Right kidney (tissue), 9 donors: ENCODE data around the gene UGT2B7.
A peak's percentile ranks its signal among the peaks of the same experiment; 100 is the strongest.
"Not testable (repeated sequence)": the region's sequence is repeated elsewhere in the genome, so short reads cannot be mapped to it uniquely, and the experiment has no call there.

Experiments
- DNase-seq: peaks from one replicate; pipeline ENCODE4 v3.0.0-alpha.2; 2016
- long read RNA-seq, 8 donors: transcript quantifications; one replicate each; lab custom pipeline, GENCODE V29; 2026

UGT2B7 gene
- long read RNA-seq, donor 1, transcript UGT2B7-201 (6 exons, 1,887 nt), result major isoform, 31 of 64 reads
- long read RNA-seq, donor 1, partial matches to known transcripts, result 6 of 64 reads
- long read RNA-seq, donor 1, other reads (novel, unspliced or antisense), result 25 of 64 reads
- long read RNA-seq, donor 2, transcript UGT2B7-201 (6 exons, 1,887 nt), result major isoform, 14 of 299 reads
- long read RNA-seq, donor 2, partial matches to known transcripts, result 263 of 299 reads
- long read RNA-seq, donor 2, other reads (novel, unspliced or antisense), result 22 of 299 reads
- long read RNA-seq, donor 3, transcript UGT2B7-201 (6 exons, 1,887 nt), result major isoform, 13 of 15 reads
- long read RNA-seq, donor 3, partial matches to known transcripts, result 0 of 15 reads
- long read RNA-seq, donor 3, other reads (novel, unspliced or antisense), result 0 of 15 reads
- long read RNA-seq, donor 4, transcript UGT2B7-201 (6 exons, 1,887 nt), result major isoform, 7 of 25 reads
- long read RNA-seq, donor 4, partial matches to known transcripts, result 6 of 25 reads
- long read RNA-seq, donor 4, other reads (novel, unspliced or antisense), result 12 of 25 reads
- long read RNA-seq, donor 5, transcript UGT2B7-201 (6 exons, 1,887 nt), result major isoform, 13 of 60 reads
- long read RNA-seq, donor 5, partial matches to known transcripts, result 30 of 60 reads
- long read RNA-seq, donor 5, other reads (novel, unspliced or antisense), result 16 of 60 reads
- long read RNA-seq, donor 6, transcript UGT2B7-201 (6 exons, 1,887 nt), result major isoform, 14 of 22 reads
- long read RNA-seq, donor 6, partial matches to known transcripts, result 7 of 22 reads
- long read RNA-seq, donor 6, other reads (novel, unspliced or antisense), result 0 of 22 reads
- long read RNA-seq, donor 7, transcript UGT2B7-201 (6 exons, 1,887 nt), result major isoform, 18 of 36 reads
- long read RNA-seq, donor 7, partial matches to known transcripts, result 6 of 36 reads
- long read RNA-seq, donor 7, other reads (novel, unspliced or antisense), result 11 of 36 reads
- long read RNA-seq, donor 8, transcript UGT2B7-201 (6 exons, 1,887 nt), result major isoform, 11 of 49 reads
- long read RNA-seq, donor 8, partial matches to known transcripts, result 29 of 49 reads
- long read RNA-seq, donor 8, other reads (novel, unspliced or antisense), result 9 of 49 reads

DNA sequence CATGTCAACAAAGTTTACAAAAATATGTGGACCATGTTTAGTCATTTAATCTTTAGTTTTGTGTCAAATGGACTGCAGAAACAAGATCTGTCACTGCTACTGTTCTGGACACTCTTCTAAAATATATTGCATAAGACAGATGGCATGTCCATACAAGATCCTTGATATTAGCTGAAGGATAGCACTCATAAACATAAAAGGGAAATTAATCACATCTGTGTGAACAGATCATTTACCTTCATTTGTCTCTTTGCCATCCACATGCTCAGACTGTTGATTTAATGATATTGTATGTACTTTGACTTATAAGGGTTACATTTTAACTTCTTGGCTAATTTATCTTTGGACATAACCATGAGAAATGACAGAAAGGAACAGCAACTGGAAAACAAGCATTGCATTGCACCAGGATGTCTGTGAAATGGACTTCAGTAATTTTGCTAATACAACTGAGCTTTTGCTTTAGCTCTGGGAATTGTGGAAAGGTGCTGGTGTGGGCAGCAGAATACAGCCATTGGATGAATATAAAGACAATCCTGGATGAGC, at the start of gene UGT2B7:
Gene UGT2B7, plus strand, starts transcription at position 364 of the 546 bp plus-strand sequence. Its CDS starts 47 bp downstream, at position 411.
- no peak for DNase-seq

DNA sequence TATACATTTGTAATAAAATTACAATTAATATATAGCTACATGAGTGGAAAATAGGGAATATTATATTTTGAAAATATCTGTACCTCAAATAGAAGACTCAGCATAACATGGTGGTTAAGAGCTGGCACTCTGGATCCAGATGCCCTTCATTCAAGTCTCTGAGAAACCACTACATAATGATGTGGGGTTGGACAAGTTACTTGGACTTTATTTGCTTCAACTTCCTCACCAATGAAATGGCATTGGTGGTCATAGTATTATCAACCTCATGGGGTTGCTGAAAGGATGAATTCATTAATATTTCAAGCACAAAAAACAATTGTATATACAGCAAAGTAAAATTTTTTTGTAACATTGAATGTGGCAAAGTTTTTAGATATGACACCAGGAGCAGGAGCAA, 46.4 kb upstream of the UGT2B7 start:
- no peak for DNase-seq

DNA sequence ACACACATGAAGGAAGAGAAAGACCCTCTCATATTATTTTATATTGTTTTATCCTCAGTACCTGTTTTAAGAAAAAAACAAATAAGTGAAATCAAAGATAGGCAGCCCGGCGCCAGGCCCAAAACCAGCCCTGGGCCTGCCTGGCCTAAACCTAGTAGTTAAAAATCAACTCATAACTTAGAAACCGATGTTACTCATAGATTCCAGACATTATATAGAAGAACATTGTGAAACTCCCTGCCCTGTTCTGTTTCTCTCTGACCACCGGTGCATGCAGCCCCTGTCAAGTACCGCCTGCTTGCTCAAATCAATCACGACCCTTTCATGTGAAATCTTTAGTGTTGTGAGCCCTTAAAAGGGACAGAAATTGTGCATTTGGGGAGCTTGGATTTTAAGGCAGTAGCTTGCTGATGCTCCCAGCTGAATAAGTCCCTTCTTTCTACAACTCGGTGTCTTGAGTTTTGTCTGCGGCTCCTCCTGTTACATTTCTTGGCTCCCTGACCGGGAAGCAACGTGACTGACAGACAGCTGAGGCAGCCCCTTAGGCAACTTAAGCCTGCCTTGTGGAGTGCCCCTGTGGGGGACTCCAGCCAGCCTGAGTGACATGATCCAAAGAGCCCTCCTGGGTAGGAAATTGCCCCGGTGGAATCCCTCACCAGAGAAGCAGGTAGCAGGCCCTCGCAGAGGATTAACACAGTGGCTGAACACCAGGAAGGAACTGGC, 45.3 kb upstream of the UGT2B7 start:
- peak; percentile 49 for DNase-seq

DNA sequence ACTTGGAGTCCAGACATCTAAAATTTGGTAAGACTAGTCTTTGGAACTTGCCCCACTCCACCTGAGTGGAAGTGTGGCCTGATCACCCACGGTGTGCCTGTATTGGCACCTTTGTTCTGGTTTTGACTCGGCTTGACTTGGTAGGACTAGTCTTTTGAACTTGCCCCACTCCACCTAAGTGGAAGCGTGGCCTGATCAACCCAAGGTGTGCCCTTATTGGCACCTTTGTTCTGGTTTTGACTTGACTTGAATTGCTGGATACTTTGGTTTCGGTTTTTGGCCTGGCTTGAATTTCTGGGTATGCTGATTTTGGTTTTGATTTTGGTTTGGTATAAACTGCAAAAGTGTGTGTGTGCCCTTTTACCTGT, 44.7 kb upstream of the UGT2B7 start:
- no peak for DNase-seq

DNA sequence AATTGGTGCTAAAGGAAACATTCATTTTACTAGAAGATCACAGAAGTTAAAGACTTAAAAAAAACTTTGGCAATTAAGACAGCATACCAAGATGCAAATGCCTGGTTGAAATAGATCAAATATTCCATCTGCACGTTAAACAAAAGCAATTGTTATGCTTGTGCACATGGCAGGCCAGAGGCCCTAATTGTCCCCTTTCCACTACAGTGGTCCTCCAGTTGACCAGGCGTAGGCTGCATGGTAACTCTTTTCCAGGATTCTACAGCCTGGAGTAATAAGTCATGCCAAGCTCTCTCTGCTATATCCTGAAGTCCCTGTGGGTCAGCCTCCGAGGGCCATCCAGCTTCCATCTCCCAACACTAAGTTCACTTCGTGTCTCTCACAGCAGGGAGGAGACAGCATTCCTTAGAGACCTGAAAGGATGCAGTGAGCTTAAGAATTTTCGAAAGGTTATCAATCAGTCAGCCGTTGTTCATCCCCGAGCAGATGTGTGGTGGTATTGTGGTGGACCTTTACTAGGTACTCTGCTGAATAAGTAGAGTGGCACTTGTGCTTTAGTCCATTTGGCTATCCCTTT, 42.9 kb upstream of the UGT2B7 start:
- DNase-seq, result not testable (repeated sequence)

DNA sequence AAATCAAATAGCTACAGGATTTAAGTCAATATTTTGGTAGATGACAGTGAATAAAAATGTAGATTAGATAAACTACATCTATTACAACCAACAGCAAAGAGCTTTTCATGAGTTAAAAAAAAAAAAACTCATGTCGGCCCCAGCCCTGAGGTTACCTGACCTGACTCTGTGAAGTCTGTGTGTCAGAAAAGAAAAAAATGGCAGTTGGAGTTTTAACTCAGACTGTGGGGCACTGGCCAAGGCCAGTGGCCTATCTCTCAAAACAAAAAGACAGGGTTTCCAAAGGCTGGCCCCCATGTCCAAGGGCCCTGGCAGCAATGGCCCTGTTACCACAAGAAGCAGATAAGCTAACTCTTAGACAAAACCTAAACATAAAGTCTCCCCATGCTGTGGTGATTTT, 42.2 kb upstream of the UGT2B7 start:
- not testable (repeated sequence) for DNase-seq

DNA sequence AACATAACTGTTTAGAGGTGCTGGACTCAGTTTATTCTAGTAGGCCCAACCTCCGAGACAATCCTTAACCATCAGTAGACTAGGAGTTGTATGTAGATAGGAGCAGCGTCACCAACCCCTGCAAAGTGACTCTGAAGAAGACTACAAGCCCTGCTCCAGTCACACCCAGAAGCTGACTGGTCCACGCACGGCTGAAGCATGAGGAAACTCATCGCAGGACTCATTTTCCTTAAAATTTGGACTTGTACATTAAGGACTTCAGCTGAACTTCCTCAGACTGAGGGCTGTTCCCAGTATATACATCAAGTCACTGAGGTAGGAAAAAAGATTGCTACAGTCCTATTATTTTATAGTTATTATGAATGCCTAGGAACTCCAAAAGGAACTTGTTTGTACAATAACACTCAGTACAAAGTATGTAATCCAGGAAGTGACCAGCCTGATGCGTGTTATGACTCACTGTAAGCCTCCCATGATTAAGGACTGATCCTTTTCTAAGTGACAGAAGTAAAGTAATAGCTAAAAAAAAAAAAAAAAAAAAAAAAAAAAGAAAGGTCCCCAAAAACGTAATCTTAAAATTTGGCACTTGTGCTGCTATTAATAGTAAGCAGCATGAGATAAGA, 41.6 kb upstream of the UGT2B7 start:
- no peak for DNase-seq

DNA sequence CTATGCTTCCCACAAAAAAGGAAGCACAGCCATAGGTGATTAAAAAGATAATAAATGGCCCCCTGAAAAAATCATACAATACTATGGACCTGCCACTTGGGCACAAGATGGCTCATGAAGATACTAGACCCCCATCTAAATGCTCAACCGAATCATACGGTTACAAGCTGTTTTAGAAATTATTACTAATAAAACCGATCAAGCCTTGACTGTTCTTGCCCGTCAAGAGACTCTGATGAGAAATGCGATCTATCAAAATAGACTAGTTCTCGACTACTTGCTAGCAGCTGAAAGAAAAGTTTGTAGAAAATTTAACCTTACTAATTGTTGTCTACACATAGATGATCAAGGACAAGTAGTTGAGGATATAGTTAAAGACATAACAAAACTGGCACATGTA, 40.1 kb upstream of the UGT2B7 start:
- no peak for DNase-seq

DNA sequence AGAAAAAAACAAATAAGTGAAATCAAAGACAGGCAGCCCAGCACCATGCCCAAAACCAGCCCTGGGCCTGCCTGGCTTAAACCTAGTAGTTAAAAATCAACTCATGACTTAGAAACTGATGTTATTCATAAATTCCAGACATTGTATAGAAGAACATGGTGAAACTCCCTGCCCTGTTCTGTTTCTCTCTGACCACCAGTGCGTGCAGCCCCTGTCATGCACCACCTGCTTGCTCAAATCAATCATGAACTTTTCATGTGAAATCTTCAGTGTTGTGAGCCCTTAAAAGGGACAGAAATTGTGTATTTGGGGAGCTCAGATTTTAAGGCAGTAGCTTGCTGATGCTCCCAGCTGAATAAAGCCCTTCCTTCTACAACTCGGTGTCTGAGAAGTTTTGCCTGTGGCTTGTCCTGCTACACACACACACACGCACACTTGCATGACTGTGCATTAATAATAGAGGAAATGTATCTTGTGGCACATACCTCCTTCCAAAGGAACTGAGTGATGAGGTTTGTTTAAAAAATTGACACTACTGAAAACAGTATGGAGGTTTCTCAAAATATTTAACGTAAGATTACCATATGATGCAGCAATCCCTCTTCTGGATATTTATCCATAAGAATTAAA, 39.2 kb upstream of the UGT2B7 start:
- DNase-seq, result no peak

DNA sequence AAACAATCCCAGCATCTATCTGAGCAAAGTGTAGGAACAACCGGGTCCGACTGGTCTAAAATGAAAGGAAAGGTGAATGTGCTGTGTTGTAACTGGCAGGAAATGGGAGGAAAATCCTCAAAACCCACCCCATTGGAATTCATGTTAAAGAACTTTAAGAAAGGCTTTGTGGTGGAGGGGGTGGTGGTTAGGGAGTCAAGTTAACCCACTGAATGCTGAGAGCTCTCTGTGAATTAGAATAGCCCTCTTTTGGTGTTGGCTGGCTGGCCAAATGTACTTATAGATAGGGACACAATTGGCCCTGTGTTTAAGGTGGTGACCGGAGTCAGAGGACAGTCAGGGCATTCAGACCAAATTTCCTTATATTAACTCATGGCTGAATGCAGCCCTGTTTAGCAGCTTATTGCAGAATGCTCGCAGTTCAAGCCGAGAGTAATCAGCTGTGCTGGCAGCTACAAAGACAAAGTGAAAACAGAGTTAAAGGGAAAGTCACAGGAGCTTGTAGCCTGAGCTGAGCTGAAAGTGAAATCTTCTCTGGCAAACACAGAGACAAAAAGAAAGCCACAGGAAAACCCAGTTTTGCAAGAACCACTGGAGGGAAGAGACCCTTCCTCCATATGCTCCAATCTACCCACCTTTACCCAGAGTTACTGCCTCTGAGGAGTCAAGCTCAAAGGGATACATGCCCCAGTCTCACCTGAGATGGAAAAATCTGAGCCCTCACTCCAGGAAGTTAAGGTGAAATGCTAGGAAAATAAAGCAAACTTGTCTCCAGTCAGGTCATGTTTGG, 38.5 kb upstream of the UGT2B7 start:
- DNase-seq, result peak; percentile 37

DNA sequence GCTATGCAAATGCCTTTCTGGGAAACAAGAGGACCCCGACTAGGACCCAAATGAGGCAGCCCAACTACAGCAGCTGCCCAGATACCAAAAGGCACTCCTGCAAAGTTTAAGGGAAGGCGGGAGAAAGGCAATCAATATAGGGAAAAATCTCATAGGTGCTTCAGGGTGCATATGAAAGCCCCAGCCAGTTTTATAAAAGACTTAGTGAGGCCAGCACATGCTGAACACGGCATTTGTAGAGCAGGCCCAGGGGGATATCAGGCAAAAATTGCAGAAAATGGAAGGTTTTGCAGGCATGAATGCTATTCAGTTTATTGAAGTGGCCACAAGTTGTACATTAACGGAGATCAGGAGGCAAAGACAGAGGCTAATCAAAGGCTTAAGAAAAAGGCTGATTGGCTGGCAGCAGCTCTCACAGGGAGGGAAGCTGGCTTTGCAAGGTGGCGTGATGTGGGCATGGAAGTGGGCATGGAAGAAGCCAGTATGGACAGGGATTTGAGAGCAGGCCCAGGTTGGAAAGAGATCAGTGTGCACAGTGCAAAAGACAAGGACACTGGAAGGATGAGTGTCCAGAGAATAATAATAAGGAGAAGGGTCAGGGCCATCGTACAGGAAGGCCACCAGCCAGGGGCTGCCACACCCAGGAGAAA, 37.7 kb upstream of the UGT2B7 start:
- DNase-seq, result no peak

DNA sequence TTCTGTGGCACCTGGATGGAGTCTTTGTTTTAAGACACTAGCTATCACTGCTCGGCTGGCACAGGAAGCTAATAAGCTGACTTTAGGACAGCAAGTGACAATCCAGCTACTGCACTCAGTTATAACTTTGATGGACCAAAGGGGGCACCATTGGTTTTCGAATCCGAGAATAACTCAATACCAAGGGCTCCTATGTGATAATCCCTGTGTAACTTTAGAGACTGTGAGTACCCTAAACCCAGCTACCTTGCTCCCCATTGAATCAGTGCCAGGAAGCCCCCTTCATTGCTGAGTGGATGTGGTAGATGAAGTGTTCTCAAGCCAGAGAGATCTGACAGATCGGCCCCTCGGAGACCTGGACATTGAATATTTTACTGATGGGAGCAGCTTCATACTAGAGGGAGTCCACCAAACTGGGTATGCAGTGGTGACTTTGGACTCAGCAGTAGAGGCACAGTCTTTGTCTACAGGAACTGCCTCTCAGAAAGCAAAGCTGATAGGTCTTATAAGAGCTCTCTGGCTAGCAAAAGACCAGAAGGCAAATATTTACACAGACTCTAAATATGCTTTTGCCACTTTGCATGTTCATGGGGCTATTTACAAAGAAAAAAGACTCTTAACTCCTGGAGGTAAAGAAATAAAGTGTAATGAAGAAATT, 35.5 kb upstream of the UGT2B7 start:
- no peak for DNase-seq

DNA sequence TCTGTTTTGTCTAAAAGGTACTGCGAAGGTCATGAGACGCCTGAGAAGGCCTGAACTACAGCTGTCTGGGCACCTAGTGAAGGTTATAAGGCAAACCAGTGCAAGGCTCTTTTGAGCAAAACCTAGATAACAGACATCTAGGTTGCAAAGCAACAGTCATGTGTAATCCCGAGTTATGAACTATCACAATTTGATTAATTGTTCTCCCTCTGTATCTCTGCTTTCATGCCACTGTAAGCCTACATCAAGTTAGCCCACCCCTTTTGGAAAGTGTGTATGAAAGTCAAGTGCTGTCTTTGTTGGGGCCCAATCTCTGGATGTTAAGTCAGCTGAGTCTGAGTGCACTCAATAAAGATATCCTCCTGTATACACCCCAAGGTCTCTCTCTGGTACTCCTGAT, 31.9 kb upstream of the UGT2B7 start:
- no peak for DNase-seq

DNA sequence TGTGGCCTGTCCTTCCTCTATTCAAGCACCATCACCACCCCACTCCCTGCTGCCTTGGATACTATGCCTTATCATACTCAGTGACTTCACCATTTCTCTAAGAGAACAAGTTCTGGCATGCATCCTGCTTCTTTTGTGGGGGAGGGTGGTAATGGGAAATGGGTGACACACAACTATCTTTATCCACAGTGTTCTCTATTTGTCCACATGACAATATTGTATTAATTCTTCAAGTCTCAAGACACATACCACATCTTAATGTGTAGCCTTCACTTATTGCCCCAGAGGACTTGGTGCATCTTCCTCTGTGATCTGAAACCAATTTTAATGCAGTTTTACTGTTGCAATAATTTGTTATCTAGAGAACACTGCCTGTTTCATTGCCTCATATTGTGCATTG, 29.3 kb upstream of the UGT2B7 start:
- DNase-seq, result no peak

DNA sequence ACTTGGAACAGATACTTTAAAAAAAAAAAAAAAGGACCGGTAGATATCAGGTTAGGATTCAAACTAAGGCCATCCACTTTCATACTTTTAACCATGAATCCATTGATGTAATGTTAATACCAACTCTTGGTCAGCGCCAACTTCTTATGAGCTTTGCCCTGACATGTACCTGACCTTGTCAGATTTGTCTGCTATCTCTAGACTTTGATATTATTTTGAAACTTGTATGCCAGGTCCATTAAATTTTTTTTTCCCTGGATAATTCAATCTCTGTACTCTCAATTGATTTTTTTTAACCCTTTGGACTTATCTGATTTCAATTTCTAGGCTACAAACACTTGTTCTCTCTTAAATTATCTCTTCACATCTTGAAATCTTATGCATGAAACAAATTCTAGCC, 27.2 kb upstream of the UGT2B7 start:
- DNase-seq, result no peak

DNA sequence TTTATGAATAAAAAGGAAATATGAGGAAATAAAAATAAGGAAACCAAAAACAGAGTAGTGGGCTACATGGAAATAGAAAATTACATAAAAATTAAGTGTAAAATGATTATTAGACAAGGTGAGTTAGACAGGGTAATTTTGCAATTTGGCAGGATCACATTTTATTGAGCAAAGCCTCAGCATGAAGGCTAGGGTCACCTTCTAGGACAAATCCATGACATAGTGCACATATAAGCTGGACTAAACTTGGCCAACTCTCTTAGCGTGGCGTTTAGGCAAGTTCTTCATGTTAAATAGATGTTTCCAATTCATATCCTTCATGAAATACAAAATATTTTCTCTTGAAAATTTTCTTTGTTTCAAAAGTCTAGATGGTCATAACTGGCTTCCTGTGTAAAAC, 25.7 kb upstream of the UGT2B7 start:
- DNase-seq, result no peak

DNA sequence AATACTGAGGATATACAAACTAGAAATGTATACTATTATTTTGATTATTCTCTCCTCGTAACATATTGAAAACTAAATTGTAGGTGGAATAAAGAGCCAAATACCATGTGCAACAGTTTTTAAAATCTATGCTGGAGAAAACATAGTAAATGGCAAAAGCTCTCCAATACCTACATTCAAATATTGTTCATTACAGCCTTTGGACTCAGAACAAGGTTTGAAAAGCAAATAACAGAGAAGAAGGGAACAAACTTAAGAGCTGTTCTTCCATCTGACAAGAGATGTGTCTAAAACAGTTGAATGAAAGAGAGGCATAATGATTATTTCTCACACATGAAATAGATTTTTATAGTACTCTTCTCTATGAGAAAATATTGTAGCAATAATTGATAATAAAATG, 25.0 kb upstream of the UGT2B7 start:
- DNase-seq, result no peak

DNA sequence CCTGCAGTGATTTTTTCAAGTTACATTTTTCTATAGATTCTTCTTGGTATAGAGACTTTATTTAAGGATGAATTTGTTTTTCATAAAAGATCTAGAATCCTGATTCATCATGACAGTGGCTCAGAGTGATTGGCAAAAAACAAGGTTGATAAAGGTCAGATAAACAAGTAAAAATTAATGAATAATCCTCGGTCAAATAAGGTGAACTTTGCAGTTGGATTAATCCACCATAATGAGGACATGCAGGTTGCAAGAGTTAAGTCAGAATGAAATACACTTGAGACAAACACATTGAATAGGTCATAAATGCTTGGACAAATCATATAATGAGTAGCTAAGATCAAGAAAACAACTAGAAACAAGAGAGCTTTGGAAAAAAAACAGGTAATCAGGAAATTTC, 22.9 kb upstream of the UGT2B7 start:
- no peak for DNase-seq
